Heart left ventricle (tissue), 16 donors: Measurements from ENCODE around the gene RPS5. TPM values are rescaled to one million over a fixed set of nuclear protein-coding genes. Genes with fewer than 3 reads are reported as not detected.

Experiments used
- ATAC-seq, 4 donors: fragments of 200-7000 bp; cut with Tn5 transposase; one replicate each; pipeline ENCODE4 v1.9.1; 2020 to 2022; ENCODE audit warnings: moderate library complexity in 4 of 4, mild to moderate bottlenecking in 3 of 4, moderate number of reproducible peaks in 1 of 4
- DNase-seq, 5 donors: peaks; one replicate each; pipeline ENCODE4 v3.0.0-alpha.2; 2020
- H3K27ac ChIP-seq, 12 donors: fragments of 200-600 bp; sonication (generic) in 4 of 12; one replicate each; pipeline versions ENCODE4 v1.5.0 to v1.8.0; 2016 to 2022; ENCODE audit warnings: mild to moderate bottlenecking in 2 of 12
- H3K27me3 ChIP-seq, 9 donors: fragments of 200-600 bp; sonication (generic) in 2 of 9; one replicate each; pipeline versions ENCODE4 v1.5.1 to v1.8.0; 2016 to 2022; ENCODE audit warnings: mild to moderate bottlenecking in 3 of 9
- H3K36me3 ChIP-seq, 9 donors: fragments of 200-600 bp; sonication (generic) in 2 of 9; one replicate each; pipeline versions ENCODE4 v1.5.0 to v1.8.0; 2018 to 2022; ENCODE audit warnings: mild to moderate bottlenecking in 2 of 9
- H3K4me1 ChIP-seq, 12 donors: fragments of 200-600 bp; sonication (generic) in 4 of 12; one replicate each; pipeline versions ENCODE4 v1.5.0 to v1.8.0; 2016 to 2022; ENCODE audit warnings: mild to moderate bottlenecking in 3 of 12
- H3K4me3 ChIP-seq, 12 donors: fragments of 200-600 bp; sonication (generic) in 4 of 12; one replicate each; pipeline versions ENCODE4 v1.5.0 to v1.8.0; 2017 to 2022; ENCODE audit warnings: mild to moderate bottlenecking in 9 of 12, moderate library complexity in 4 of 12
- H3K9me3 ChIP-seq, 12 donors: fragments of 200-600 bp; sonication (generic) in 4 of 12; one replicate each; pipeline versions ENCODE4 v1.5.0 to v1.8.0; 2016 to 2022; ENCODE audit warnings: mild to moderate bottlenecking in 1 of 12
- CTCF ChIP-seq, 12 donors: fragments of 200-600 bp; sonication (generic) in 4 of 12; IDR thresholded peaks; one replicate each; pipeline versions ENCODE4 v1.5.0 to v1.8.0; 2018 to 2022; ENCODE audit warnings: antibody characterized with exemption in 12 of 12, mild to moderate bottlenecking in 5 of 12
- POLR2A ChIP-seq, 2 donors: fragments of 450-650 bp; IDR thresholded peaks; one replicate each; pipeline ENCODE4 v1.6.1; 2017; ENCODE audit warnings: antibody characterized with exemption in 2 of 2, mild to moderate bottlenecking in 2 of 2, moderate library complexity in 2 of 2
- whole genome bisulfite sequencing, 4 donors: extraction: QIAGEN DNeasy Blood & Tissue Kit in 2 of 4; methylation state at CpG; one replicate each; pipeline versions ENCODE4 v1.1.5 to v1.1.7; 2013 to 2018; 5-methylcytosine and 5-hydroxymethylcytosine counted together
- intact Hi-C, 10 donors: fragments of 100-400 bp; cut with DNase I; formaldehyde crosslinking; loops; one replicate each; pipeline versions ENCODE4 v1.11.1 to v1.14.2; 2022
- polyA plus RNA-seq, 2 donors: library from polyadenylated mRNA; stranded (reverse); fragments of 200-250 nt; gene quantifications; one replicate each; pipeline ENCODE4 v1.2.3, GENCODE V29; 2013
- total RNA-seq, 9 donors: library from RNA; depleted of rRNA in 2 of 9; stranded (reverse); fragments of >200 nt in 2 of 9; fragmentation: NEBNext Ultra II Directional in 3 of 9; extraction: Animal tissue kit (Norgen Biotek cat#: 25700) in 3 of 9; gene quantifications; one replicate each; pipeline versions ENCODE4 v1.1.0 to v1.2.4, GENCODE V29; 2016 to 2023
- donor health status: ischemic (EF 13 %, LVEDD 7.1; RV severe dilation, severe dysfunction).
- donor health status: healthy with polysubstance abuse.
- donor health status: DM: no; HTN: yes; CAD: no.
- donor health status: DM: no; HTN: no; CAD: no.
- donor health status: ischemic (EF 25% LVEDD 6.9; RV normal size, moderate dysfunction).
- donor health status: ischemic (EF 25% LVEDD 5.7; RV mildly dilated, moderate dysfunction).
- donor health status: healthy.
- donor health status: DM: yes; HTN: yes; CAD: no.
- donor health status: ischemic (EF 35%, LVEDD 5.7; RV mildly dilated, moderate dysfunction).
- donor health status: nonischemic (EF 11% LVEDD 7.7; RV severe dilation, severe dysfunction).
- donor health status: DM: yes; HTN: yes; CAD: no.
- donor health status: PGD.
- donor health status: ischemic (EF 29% LVEDD 5.4; RV normal size, mild dysfunction).
- donor health status: nonischemic (EF 23%, LVEDD 6.1; RV moderate dilation, normal function).

Gene RPS5
- total and polyA plus RNA-seq, 11 donors, result 346 to 1,718 (median 485) TPM

DNA sequence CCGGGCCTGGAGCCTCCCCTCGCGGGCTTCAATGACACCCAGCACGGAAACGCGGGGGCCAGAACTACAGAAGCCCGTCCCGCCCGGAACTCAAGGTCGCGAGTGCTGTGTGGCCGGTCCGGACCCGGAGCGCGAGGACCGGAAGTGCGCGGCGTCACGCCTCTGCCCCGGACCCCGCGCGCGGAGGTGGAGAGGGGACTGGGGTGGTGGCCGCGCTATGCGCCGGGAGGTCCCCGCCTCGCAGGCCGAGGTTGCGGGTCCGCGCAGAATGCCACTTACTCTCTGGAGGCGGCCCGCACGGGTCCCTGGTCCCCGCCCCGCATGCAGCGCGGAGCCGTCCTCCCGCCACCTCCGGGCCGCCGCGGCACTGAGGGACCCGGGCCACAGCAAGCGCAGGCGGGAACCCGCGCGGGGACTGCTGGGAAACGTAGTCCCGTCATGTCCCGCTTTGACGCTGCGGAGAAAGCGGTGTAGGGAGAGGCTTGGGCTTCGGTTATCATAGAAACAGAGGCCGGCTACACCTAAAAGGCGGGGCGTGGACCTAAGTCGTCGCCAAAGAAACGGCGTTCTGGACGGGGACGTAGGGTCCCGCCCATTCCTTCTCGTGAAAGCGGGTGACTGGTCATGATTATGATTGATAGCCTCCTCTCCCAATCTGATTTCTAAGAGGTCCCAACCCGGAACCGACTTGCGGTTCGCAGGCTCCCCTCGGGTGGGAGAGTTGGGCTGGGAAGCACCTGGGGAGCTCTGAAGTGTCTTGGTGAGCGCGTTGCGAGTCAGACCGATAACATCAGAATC lies 6.2 kb upstream of the RPS5 start, which contains the start of gene ZNF837:
TSS of gene ZNF837 (minus strand) at position 369 of the 798 bp plus-strand sequence. CDS start 11,698 bp downstream, outside the sequence.
- ATAC-seq, result peak; percentile 95 to 96 (median 96)
- no peaks in the 10 kb centered on the region for H3K36me3 ChIP-seq
- peaks cover 2 to 33% (median 24%) of the 10 kb centered on the region in 12 donors for H3K4me1 ChIP-seq
- H3K27me3 ChIP-seq, result no peaks in the 10 kb centered on the region
- TF ChIP-seq CTCF (IDR thresholded peaks at IDR 0.05), result no peak
- peak in 1 of 2 donors; percentile 75 for TF ChIP-seq POLR2A (IDR thresholded peaks at IDR 0.05)
- WGBS, 4 donors, result 0 to 1% (median 0%) methylated on average over 46 to 83 of the region's 83 CpGs
- H3K4me3 ChIP-seq, result peak within 1 kb of the TSS; percentile 57 to 94 (median 83)
- peak within 1 kb of the TSS; percentile 85 to 98 (median 95) for H3K27ac ChIP-seq
- DNase-seq, result peak; percentile 99 to 100 (median 99)
- H3K9me3 ChIP-seq, result no peaks in the 10 kb centered on the region
- intact Hi-C loops, result loop anchor here in 4 of 10 donors (1.0 to 5.0 kb wide), 5 partner anchors 20 to 60 kb away; partner anchors contain the start of genes ZSCAN22 (in 2 of the 4) and ZNF132 (in 1 of the 4)

DNA sequence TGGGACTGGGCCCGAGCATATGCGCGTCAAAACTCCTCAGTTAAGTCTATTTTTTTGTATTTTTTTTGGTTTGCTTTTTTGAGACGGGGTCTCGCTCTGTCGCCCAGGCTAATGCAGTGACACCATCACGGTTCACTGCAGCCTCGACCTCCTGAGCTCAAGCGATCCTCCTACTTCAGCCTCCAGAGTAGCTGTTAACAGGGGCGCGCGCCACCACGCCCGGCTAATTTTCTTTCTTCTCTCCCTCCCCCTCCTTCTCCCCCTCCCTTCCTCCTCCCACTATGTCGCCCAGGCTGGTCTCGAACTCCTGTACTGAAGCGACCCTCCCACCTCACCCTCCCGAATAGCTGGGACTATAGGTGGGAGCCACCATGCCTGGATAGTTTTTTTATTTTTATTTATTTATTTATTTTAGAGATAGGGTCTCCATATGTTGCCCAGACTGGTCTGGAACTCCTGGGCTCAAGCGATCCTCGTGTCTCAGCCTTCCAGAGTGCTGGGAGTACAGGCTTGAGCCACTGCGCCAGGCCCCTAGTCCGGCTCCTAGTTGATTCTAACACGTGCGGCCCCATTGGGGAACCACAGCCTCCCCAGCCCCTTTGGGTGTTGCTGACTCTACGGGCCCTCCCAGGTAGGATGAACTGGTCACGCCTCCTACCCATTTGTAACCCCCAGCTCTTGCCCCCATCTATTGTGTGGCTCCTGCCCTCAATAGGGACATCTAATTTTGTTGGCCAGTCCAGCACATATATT lies 5.4 kb upstream of the RPS5 start:
- Histone ChIP-seq H3K9me3 (no peaks in the 10 kb centered on the region), H3K36me3 (no peaks in the 10 kb centered on the region), H3K27ac (peak overlapping the region in 10 of 12 donors; percentile 91 to 98 (median 95)), H3K4me1 (peaks cover 2 to 40% (median 30%) of the 10 kb centered on the region in 12 donors), H3K27me3 (no peaks in the 10 kb centered on the region), H3K4me3 (peak overlapping the region; percentile 57 to 94 (median 83))
- intact Hi-C loops, result loop anchor here in 3 of 10 donors (1.0 to 5.0 kb wide), 4 partner anchors 20 to 59 kb away; partner anchors contain the start of genes ZSCAN22 (in 2 of the 3) and ZNF132 (in 1 of the 3)
- ATAC-seq (no peak), DNase-seq (peak in 1 of 5 donors; percentile 58)
- no peak for TF ChIP-seq CTCF (IDR thresholded peaks at IDR 0.05)
- WGBS, 4 donors, result 31 to 39% (median 34%) methylated on average over 26 of the region's 26 CpGs

- no peaks in the 10 kb centered on the region for H3K27me3 ChIP-seq
- ATAC-seq (no peak), DNase-seq (no peak)
- H3K4me3 ChIP-seq, result no peak overlapping the region
- TF ChIP-seq CTCF (IDR thresholded peaks at IDR 0.05) (no peak), POLR2A (IDR thresholded peaks at IDR 0.05) (no peak)
- 86 to 91% (median 90%) methylated on average over 6 of the region's 6 CpGs for WGBS, 4 donors
- H3K36me3 ChIP-seq, result peaks cover 0 to 2% (median 0%) of the 10 kb centered on the region in 9 donors
- intact Hi-C loops, result loop anchor here in 1 of 10 donors (5.0 kb wide), 1 partner anchor 56 kb away; the partner anchor contains the start of gene ZSCAN22
- H3K27ac ChIP-seq, result no peak overlapping the region
- no peaks in the 10 kb centered on the region for H3K9me3 ChIP-seq
- H3K4me1 ChIP-seq, result peaks cover 5 to 49% (median 36%) of the 10 kb centered on the region in 12 donors
Observed at GRCh38 chr19:58382997-58383603, 4.0 kb upstream of the RPS5 start.
